HepG2 (cell line): ENCODE results near the gene SLC6A6. TPM values are rescaled to one million over a fixed set of nuclear protein-coding genes. Genes with fewer than 3 reads are reported as not detected.

Experiments
- ATAC-seq: fragments of 200-7000 bp; cut with Tn5 transposase; 3 replicates; pipeline ENCODE4 v1.9.1; 2020; ENCODE audit warnings: mild to moderate bottlenecking, moderate library complexity
- BruUV-seq: library from RNA; stranded (reverse); fragments of 400-500 nt; replicated peaks from 2 replicates; lab custom pipeline; 2021; lab: Mats Ljungman, UMichigan
- CTCF ChIA-PET: fragments of 300-600 bp; formaldehyde crosslinking; extraction: SDS; loops from one replicate; lab custom pipeline; 2021; ENCODE audit warnings: low total read pairs, inconsistent platforms, low intra/inter-chr PET ratio; lab: Yijun Ruan, JAX
- POLR2A ChIA-PET: fragments of 350-600 bp; sonication (Branson Sonifier 250); formaldehyde crosslinking; loops from one replicate; lab custom pipeline; 2020; ENCODE audit warnings: antibody characterized with exemption, inconsistent platforms; lab: Yijun Ruan, JAX
- DNase-seq: peaks from one replicate; pipeline ENCODE4 v3.0.0-alpha.2; 2015; ENCODE audit warnings: low spot score
- FAIRE-seq: peaks from 3 replicates; lab custom pipeline; 2011; peaks lifted over from hg19 to GRCh38; lab: Jason Lieb, UNC
- H2AFZ ChIP-seq: one replicate; pipeline ENCODE4 v1.6.1; 2011; ENCODE audit warnings: low read length, inconsistent platforms
- H3K27ac ChIP-seq: fragments of 300-600 bp; 3 replicates; pipeline ENCODE4 v1.8.0; 2011; ENCODE audit warnings: mixed run types, mild to moderate bottlenecking, mixed read lengths, low read length, inconsistent platforms; ENCODE audit not compliant: insufficient read depth; ENCODE audit errors: extremely low read length
- H3K27me3 ChIP-seq, 2 experiments: fragments of 200-600 bp in 1 of 2; 2 replicates in 1 of 2; 3 replicates in 1 of 2; pipeline versions ENCODE4 v1.6.0 to v1.8.0; 2011; ENCODE audit warnings: low read length in 2 of 2, mild to moderate bottlenecking in 2 of 2, moderate library complexity in 2 of 2, inconsistent platforms in 1 of 2; ENCODE audit not compliant: insufficient read depth in 2 of 2, control insufficient read depth in 1 of 2
- H3K36me3 ChIP-seq, 2 experiments: fragments of 200-600 bp in 1 of 2; replicated peaks in 1 of 2; 2 replicates in 1 of 2; 3 replicates in 1 of 2; pipeline versions ENCODE4 v1.5.1 to v1.8.0; 2011; ENCODE audit warnings: low read length in 2 of 2, inconsistent platforms in 1 of 2; ENCODE audit not compliant: insufficient read depth in 2 of 2, control insufficient read depth in 1 of 2
- H3K4me1 ChIP-seq: 2 replicates; pipeline ENCODE4 v1.5.1; 2012; ENCODE audit warnings: low read length, inconsistent platforms; ENCODE audit not compliant: insufficient read depth
- H3K4me2 ChIP-seq: 2 replicates; pipeline ENCODE4 v1.6.0; 2011; ENCODE audit warnings: low read depth, low read length, inconsistent platforms
- H3K4me3 ChIP-seq, 3 experiments: fragments of 200-600 bp in 1 of 3; sonication (generic), shearing (Covaris generic) in 1 of 3; replicated peaks in 1 of 3; 2 replicates each; pipeline ENCODE4 v1.5.1; 2011 to 2016; ENCODE audit warnings: low read length in 3 of 3, inconsistent platforms in 2 of 3, low read depth in 2 of 3, mild to moderate bottlenecking in 2 of 3, control low read depth in 1 of 3, mixed read lengths in 1 of 3; ENCODE audit not compliant: insufficient read depth in 1 of 3
- H3K79me2 ChIP-seq: one replicate; pipeline ENCODE4 v1.6.1; 2011; ENCODE audit warnings: low read length, inconsistent platforms; ENCODE audit not compliant: insufficient read depth
- H3K9ac ChIP-seq: 2 replicates; pipeline ENCODE4 v1.6.0; 2011; ENCODE audit warnings: mild to moderate bottlenecking, low read depth, low read length, inconsistent platforms; ENCODE audit not compliant: insufficient read depth
- H3K9me3 ChIP-seq: 2 replicates; pipeline ENCODE4 v1.5.1; 2012; ENCODE audit warnings: mild to moderate bottlenecking, low read length
- H4K20me1 ChIP-seq: 2 replicates; pipeline ENCODE4 v1.6.0; 2011; ENCODE audit warnings: inconsistent platforms, mild to moderate bottlenecking, low read length, moderate library complexity; ENCODE audit not compliant: insufficient read depth
- DR1 ChIP-seq: sonication (generic); formaldehyde crosslinking; IDR thresholded peaks from 2 replicates; pipeline ENCODE4 v1.8.0; 2021; ENCODE audit warnings: mild to moderate bottlenecking, missing genetic modification reagents, inconsistent platforms
- GFI1 ChIP-seq: sonication (generic); formaldehyde crosslinking; IDR thresholded peaks from 2 replicates; pipeline ENCODE4 v1.5.0; 2020; ENCODE audit warnings: missing genetic modification reagents, mild to moderate bottlenecking, borderline replicate concordance
- GTF2F1 ChIP-seq: fragments of 150-350 bp; IDR thresholded peaks from 2 replicates; pipeline ENCODE4 v1.6.1; 2014; ENCODE audit warnings: low read length
- HDAC1 ChIP-seq: sonication (generic); formaldehyde crosslinking; IDR thresholded peaks from 2 replicates; pipeline ENCODE4 v1.5.1; 2020; ENCODE audit warnings: mild to moderate bottlenecking, missing genetic modification reagents
- POGZ ChIP-seq: sonication (generic); formaldehyde crosslinking; IDR thresholded peaks from 2 replicates; pipeline ENCODE4 v1.4.0; 2020; ENCODE audit warnings: mild to moderate bottlenecking, missing genetic modification reagents
- RFXAP ChIP-seq: sonication (generic); formaldehyde crosslinking; IDR thresholded peaks from 2 replicates; pipeline ENCODE4 v1.4.0; 2020; ENCODE audit warnings: missing genetic modification reagents, borderline replicate concordance
- U2AF1 ChIP-seq: fragments of 200-400 bp; formaldehyde crosslinking; optimal IDR thresholded peaks from 2 replicates; pipeline ENCODE3; 2017; ENCODE audit warnings: mild to moderate bottlenecking, low read depth, low read length
- ZFAT ChIP-seq: sonication (generic); formaldehyde crosslinking; conservative IDR thresholded peaks from 2 replicates; pipeline ENCODE4 v1.8.1; 2023; ENCODE audit warnings: missing genetic modification reagents, inconsistent platforms
- ZGPAT ChIP-seq: IDR thresholded peaks from 2 replicates; pipeline ENCODE4 v1.6.1; 2016; ENCODE audit warnings: mild to moderate bottlenecking
- ZMYM2 ChIP-seq: sonication (generic); formaldehyde crosslinking; IDR thresholded peaks from 2 replicates; pipeline ENCODE4 v1.8.0; 2022; ENCODE audit warnings: mild to moderate bottlenecking, missing genetic modification reagents
- ZNF441 ChIP-seq: sonication (generic); formaldehyde crosslinking; IDR thresholded peaks from 2 replicates; pipeline ENCODE4 v1.7.0; 2021; ENCODE audit warnings: missing genetic modification reagents, borderline replicate concordance
- ZNF484 ChIP-seq: sonication (generic); formaldehyde crosslinking; IDR thresholded peaks from 2 replicates; pipeline ENCODE4 v1.5.1; 2020; ENCODE audit warnings: mild to moderate bottlenecking, low read depth, missing genetic modification reagents, borderline replicate concordance
- ZNF577 ChIP-seq: sonication (generic); formaldehyde crosslinking; IDR thresholded peaks from 2 replicates; pipeline ENCODE4 v1.4.0; 2020; ENCODE audit warnings: mild to moderate bottlenecking, low read depth, missing genetic modification reagents, borderline replicate concordance
- WGBS: methylation state at CpG from one replicate; pipeline ENCODE4 v1.1.6; 2017; ENCODE audit warnings: low lambda C conversion rate; 5-methylcytosine and 5-hydroxymethylcytosine counted together
- in situ Hi-C: cut with HindIII; loops from 2 replicates; pipeline ENCODE4 v1.10.0; 2017; ENCODE audit warnings: low pct_unique_long_range_greater_than_20kb; ENCODE audit not compliant: extremely low pct_ligation_motif_present
- intact Hi-C: fragments of 100-400 bp; cut with micrococcal nuclease; formaldehyde crosslinking; loops from one replicate; pipeline ENCODE4 v1.10.0; 2022; ENCODE audit not compliant: unreplicated experiment
- polyA plus RNA-seq, 8 experiments: library from polyadenylated mRNA; depleted of rRNA in 3 of 8; stranded (reverse) in 7 of 8; unstranded in 1 of 8; fragments of >200 nt; fragmentation: Illumina TruSeq in 4 of 8; extraction: Trizol in 4 of 8; gene quantifications; 2 replicates each; pipeline versions ENCODE4 v1.2.1 to v1.2.3, GENCODE V29; 2011 to 2016; ENCODE audit warnings: low read depth in 4 of 8, missing spikeins in 1 of 8, mixed read lengths in 1 of 8; ENCODE audit not compliant: insufficient read depth in 1 of 8
- total RNA-seq, 5 experiments: library from RNA; depleted of rRNA; stranded (reverse); fragments of >200 nt; fragmentation: Illumina TruSeq; extraction: Trizol; gene quantifications; 2 replicates each; pipeline ENCODE4 v1.2.3, GENCODE V29; 2016; ENCODE audit warnings: low read depth in 1 of 5

The SLC6A6 gene
- total and polyA plus RNA-seq, 2 of the 13 experiments (the other 11 are each of a cell fraction or from before 2014, with no cell fraction given), result 14.1 to 20.7 TPM

- in situ Hi-C loops, result no loop called here
- H3K9me3 ChIP-seq, result no peaks in the 10 kb centered on the region
- no TSS peak for BruUV-seq
- intact Hi-C loops, result no loop called here
- no peaks in the 10 kb centered on the region; the same call in 1 of the 2 replicates for H4K20me1 ChIP-seq
- H3K27me3 ChIP-seq, result no peaks in the 10 kb centered on the region; a peak in 1 of 5 replicates
- no peak overlapping the region for H2AFZ ChIP-seq
- peaks cover 0 to 17% of the 10 kb centered on the region in 2 experiments; a peak in 2 of 5 replicates for H3K36me3 ChIP-seq
- H3K27ac ChIP-seq, result peak overlapping the region; percentile 21
- ATAC-seq, result no peak
- H3K4me3 ChIP-seq, result no peak overlapping the region
- no peak for DNase-seq
- FAIRE-seq, result no peak
- ChIA-PET POLR2A (no interaction called here), CTCF (no interaction called here)
- peak overlapping the region; percentile 20; the same call in 1 of the 2 replicates for H3K4me2 ChIP-seq
- H3K9ac ChIP-seq, result no peak overlapping the region
- peaks cover 44% of the 10 kb centered on the region for H3K79me2 ChIP-seq
- TF ChIP-seq GTF2F1 (no peak), ZNF577 (CRISPR knock-in tag) (no peak), ZNF441 (no peak), HDAC1 (CRISPR knock-in tag) (no peak), ZNF484 (CRISPR knock-in tag) (no peak), POGZ (CRISPR knock-in tag) (no peak), ZGPAT (CRISPR knock-in tag) (no peak), U2AF1 (no peak), ZMYM2 (no peak), RFXAP (no peak), ZFAT (CRISPR knock-in tag) (no peak), GFI1 (CRISPR knock-in tag) (no peak), DR1 (CRISPR knock-in tag) (no peak)
- peaks cover 32% of the 10 kb centered on the region for H3K4me1 ChIP-seq
- 94% methylated on average over 3 of the region's 3 CpGs for WGBS
Observed at GRCh38 chr3:14406766-14407165, 4.4 kb downstream of the SLC6A6 start.
